ENCODE results near the gene ABCA1. TPM values are rescaled to one million over a fixed set of nuclear protein-coding genes. Genes with fewer than 3 reads are reported as not detected.

The ABCA1 gene
- total and polyA plus RNA-seq, 2 donors (not counting 1 experiment from before 2014, with no cell fraction given): 11.5 to 60.4 TPM

DNA sequence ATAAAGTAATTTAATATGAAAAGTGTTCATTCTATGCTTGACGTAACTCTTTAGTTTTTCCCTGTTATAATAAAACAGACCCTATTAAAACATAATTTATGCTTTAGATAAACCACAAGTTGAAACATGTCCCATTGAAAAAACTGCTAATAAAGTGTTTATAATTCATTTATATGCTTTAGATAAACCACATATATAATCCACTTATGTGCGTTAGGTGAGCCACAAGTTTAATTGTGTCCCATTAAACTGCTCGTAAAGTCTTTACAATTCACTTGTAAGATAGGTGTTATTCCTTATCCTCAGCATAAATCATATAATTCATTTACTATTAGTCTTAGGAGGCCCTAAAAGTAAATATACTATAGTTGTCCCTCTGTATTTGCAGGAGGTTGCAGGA is 160.4 kb downstream of the ABCA1 start:
- no peaks in the 10 kb centered on the region for H3K27me3 ChIP-seq (ENCODE audit: control insufficient read depth, insufficient read depth, low read length)
- no peak overlapping the region for H3K4me3 ChIP-seq (replicated peaks in 1 of 4; ENCODE audit: control extremely low read depth in 1 of 4, insufficient read depth in 1 of 4, low read depth in 3 of 4, low read length in 4 of 4)
- H3K4me2 ChIP-seq (ENCODE audit: extremely low read depth, insufficient read depth, low read length): no peak overlapping the region
- no peaks in the 10 kb centered on the region for H3K36me3 ChIP-seq (ENCODE audit: control insufficient read depth, insufficient read depth, low read length)
- no peak for DNase-seq (ENCODE audit: low read depth in 2 of 2)
- H4K20me1 ChIP-seq (ENCODE audit: control insufficient read depth, extremely low read depth, insufficient read depth, low read length): no peaks in the 10 kb centered on the region
- H3K9ac ChIP-seq (ENCODE audit: insufficient read depth, low read length): no peak overlapping the region
- H3K4me1 ChIP-seq (ENCODE audit: control insufficient read depth, extremely low read depth, insufficient read depth, low read length): no peaks in the 10 kb centered on the region
- no peak overlapping the region for H3K27ac ChIP-seq (ENCODE audit: insufficient read depth, low read length)
- no peak for TF ChIP-seq EZH2 (IDR thresholded peaks at IDR 0.05; ENCODE audit: low read length, missing control alignments)
- TF ChIP-seq, protein P1, sequence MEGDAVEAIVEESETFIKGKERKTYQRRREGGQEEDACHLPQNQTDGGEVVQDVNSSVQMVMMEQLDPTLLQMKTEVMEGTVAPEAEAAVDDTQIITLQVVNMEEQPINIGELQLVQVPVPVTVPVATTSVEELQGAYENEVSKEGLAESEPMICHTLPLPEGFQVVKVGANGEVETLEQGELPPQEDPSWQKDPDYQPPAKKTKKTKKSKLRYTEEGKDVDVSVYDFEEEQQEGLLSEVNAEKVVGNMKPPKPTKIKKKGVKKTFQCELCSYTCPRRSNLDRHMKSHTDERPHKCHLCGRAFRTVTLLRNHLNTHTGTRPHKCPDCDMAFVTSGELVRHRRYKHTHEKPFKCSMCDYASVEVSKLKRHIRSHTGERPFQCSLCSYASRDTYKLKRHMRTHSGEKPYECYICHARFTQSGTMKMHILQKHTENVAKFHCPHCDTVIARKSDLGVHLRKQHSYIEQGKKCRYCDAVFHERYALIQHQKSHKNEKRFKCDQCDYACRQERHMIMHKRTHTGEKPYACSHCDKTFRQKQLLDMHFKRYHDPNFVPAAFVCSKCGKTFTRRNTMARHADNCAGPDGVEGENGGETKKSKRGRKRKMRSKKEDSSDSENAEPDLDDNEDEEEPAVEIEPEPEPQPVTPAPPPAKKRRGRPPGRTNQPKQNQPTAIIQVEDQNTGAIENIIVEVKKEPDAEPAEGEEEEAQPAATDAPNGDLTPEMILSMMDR (conservative IDR thresholded peaks at IDR 0.05 in 1 of 2, IDR thresholded peaks at IDR 0.05 in 1 of 2; ENCODE audit: low read depth in 1 of 2, low read length in 2 of 2): no peak
- no peaks in the 10 kb centered on the region for H3K79me2 ChIP-seq (ENCODE audit: control insufficient read depth, insufficient read depth, low read length)
- H2AFZ ChIP-seq (ENCODE audit: low read length): no peak overlapping the region
- no peaks in the 10 kb centered on the region for H3K9me3 ChIP-seq (ENCODE audit: control insufficient read depth, insufficient read depth, low read depth, low read length)

DNA sequence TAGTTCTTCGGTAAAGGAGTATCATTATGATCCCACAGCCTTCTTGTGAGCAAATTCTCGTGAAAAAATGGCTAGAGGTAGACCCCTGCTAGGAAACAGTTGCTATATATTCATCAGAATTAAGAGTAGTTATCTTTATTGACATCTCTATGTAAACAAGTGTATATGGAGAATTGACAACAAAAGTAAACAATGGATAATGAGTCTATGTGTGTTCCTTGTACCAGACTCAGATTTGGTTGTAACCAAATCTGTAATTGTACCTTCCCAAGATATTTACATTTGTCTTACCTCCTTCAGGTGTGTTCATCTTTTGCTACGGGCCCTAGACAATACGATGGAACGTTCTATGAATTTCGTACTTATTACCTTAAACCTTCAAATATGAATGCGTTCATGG is 161.9 kb downstream of the ABCA1 start:
- no peak overlapping the region for H3K9ac ChIP-seq (ENCODE audit: insufficient read depth, low read length)
- H3K9me3 ChIP-seq (ENCODE audit: control insufficient read depth, insufficient read depth, low read depth, low read length): no peaks in the 10 kb centered on the region
- H3K4me3 ChIP-seq (replicated peaks in 1 of 4; ENCODE audit: control extremely low read depth in 1 of 4, insufficient read depth in 1 of 4, low read depth in 3 of 4, low read length in 4 of 4): no peak overlapping the region
- TF ChIP-seq, protein P1 (conservative IDR thresholded peaks at IDR 0.05 in 1 of 2, IDR thresholded peaks at IDR 0.05 in 1 of 2; ENCODE audit: low read depth in 1 of 2, low read length in 2 of 2): no peak
- no peak for TF ChIP-seq EZH2 (IDR thresholded peaks at IDR 0.05; ENCODE audit: low read length, missing control alignments)
- no peaks in the 10 kb centered on the region for H3K36me3 ChIP-seq (ENCODE audit: control insufficient read depth, insufficient read depth, low read length)
- H3K4me1 ChIP-seq (ENCODE audit: control insufficient read depth, extremely low read depth, insufficient read depth, low read length): no peaks in the 10 kb centered on the region
- no peaks in the 10 kb centered on the region for H3K27me3 ChIP-seq (ENCODE audit: control insufficient read depth, insufficient read depth, low read length)
- no peaks in the 10 kb centered on the region for H3K79me2 ChIP-seq (ENCODE audit: control insufficient read depth, insufficient read depth, low read length)
- no peak overlapping the region for H3K4me2 ChIP-seq (ENCODE audit: extremely low read depth, insufficient read depth, low read length)
- H2AFZ ChIP-seq (ENCODE audit: low read length): no peak overlapping the region
- DNase-seq (ENCODE audit: low read depth in 2 of 2): no peak
- no peaks in the 10 kb centered on the region for H4K20me1 ChIP-seq (ENCODE audit: control insufficient read depth, extremely low read depth, insufficient read depth, low read length)
- H3K27ac ChIP-seq (ENCODE audit: insufficient read depth, low read length): no peak overlapping the region

DNA sequence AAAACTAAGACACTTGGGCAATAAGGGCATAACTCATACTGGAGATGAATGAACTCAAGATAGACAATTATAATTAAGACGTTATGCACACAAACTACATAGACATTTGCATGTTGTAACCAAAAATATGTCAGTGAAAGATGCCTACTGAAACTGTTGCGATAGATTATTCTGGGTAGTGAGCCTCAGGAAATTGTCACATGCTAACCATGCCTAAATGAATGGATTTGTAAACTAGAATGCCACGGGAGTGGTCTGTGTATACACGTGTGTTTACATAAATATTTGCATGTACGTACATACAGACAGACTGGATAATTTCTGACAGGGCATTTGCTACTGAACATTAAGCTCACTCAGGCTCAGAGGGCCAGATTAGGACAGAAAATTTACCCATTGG is 162.8 kb downstream of the ABCA1 start:
- no peak for DNase-seq (ENCODE audit: low read depth in 2 of 2)
- no peaks in the 10 kb centered on the region for H3K27me3 ChIP-seq (ENCODE audit: control insufficient read depth, insufficient read depth, low read length)
- no peak overlapping the region for H3K27ac ChIP-seq (ENCODE audit: insufficient read depth, low read length)
- no peak overlapping the region for H3K4me2 ChIP-seq (ENCODE audit: extremely low read depth, insufficient read depth, low read length)
- no peaks in the 10 kb centered on the region for H3K4me1 ChIP-seq (ENCODE audit: control insufficient read depth, extremely low read depth, insufficient read depth, low read length)
- H3K9ac ChIP-seq (ENCODE audit: insufficient read depth, low read length): no peak overlapping the region
- H3K9me3 ChIP-seq (ENCODE audit: control insufficient read depth, insufficient read depth, low read depth, low read length): no peaks in the 10 kb centered on the region
- no peak overlapping the region for H3K4me3 ChIP-seq (replicated peaks in 1 of 4; ENCODE audit: control extremely low read depth in 1 of 4, insufficient read depth in 1 of 4, low read depth in 3 of 4, low read length in 4 of 4)
- H3K36me3 ChIP-seq (ENCODE audit: control insufficient read depth, insufficient read depth, low read length): no peaks in the 10 kb centered on the region
- H2AFZ ChIP-seq (ENCODE audit: low read length): no peak overlapping the region
- H4K20me1 ChIP-seq (ENCODE audit: control insufficient read depth, extremely low read depth, insufficient read depth, low read length): no peaks in the 10 kb centered on the region
- TF ChIP-seq, protein P1 (conservative IDR thresholded peaks at IDR 0.05 in 1 of 2, IDR thresholded peaks at IDR 0.05 in 1 of 2; ENCODE audit: low read depth in 1 of 2, low read length in 2 of 2): no peak
- no peak for TF ChIP-seq EZH2 (IDR thresholded peaks at IDR 0.05; ENCODE audit: low read length, missing control alignments)
- H3K79me2 ChIP-seq (ENCODE audit: control insufficient read depth, insufficient read depth, low read length): no peaks in the 10 kb centered on the region

Data from fibroblast of lung (primary cell).